DMS153 treated with DMSO at 0.1 percent for 48 hours (cell line): ENCODE measurements around the gene DLD.
"Not testable (repeated sequence)": the region's sequence is repeated elsewhere in the genome, so short reads cannot be mapped to it uniquely, and the experiment has no call there.

Experiments used
- DNase-seq: peaks from one replicate; lab custom pipeline; 2025; ENCODE audit not compliant: unreplicated experiment; lab: John Stamatoyannopoulos, UW

Gene DLD

DNA sequence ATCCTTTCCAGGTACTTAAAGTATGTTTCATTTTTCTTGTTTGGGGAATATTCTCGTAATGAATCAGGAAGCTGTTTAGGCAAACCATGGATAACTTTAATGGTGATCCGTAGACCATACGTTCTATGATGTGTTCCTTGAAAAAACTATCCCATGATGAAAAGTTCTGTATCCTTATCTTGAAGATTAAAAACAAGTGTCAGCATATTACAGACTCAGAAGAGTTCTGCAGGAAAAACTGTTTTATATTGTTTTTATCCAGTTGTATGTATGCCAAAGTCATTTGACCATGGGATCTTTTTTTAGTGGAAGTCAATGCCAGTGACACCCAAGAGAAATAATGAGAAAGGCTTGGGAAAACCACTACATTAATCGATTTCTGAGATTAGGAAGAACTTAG, 52.0 kb downstream of the DLD start:
- DNase-seq = no peak

- no peak for DNase-seq
These were observed 53.6 kb downstream of the DLD start for GRCh38 chr7:107944411-107945169.

DNA sequence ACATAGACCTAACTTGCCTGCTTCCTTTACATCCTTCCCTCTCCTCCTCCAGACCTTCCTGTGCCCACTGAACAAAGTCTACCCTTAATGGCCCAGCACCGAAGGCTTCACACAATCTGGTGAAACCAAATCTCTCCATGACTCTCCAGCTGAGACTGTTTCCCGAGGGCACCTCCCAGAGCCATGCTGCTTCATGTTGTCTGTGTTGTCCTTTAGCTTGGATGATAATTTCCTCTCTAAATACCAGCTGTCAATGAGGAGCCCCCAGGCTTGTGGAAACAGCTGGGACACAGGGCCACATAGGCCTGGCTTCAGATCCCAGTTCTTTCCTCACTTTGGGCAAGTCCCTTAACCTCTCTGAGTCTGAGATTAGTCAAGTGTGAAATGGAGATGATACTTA, 54.3 kb downstream of the DLD start:
- DNase-seq = no peak

GRCh38 chr7:107946451-107946850, 55.5 kb downstream of the DLD start:
- DNase-seq = no peak

GRCh38 chr7:107946881-107947280, 55.9 kb downstream of the DLD start:
- no peak for DNase-seq

DNA sequence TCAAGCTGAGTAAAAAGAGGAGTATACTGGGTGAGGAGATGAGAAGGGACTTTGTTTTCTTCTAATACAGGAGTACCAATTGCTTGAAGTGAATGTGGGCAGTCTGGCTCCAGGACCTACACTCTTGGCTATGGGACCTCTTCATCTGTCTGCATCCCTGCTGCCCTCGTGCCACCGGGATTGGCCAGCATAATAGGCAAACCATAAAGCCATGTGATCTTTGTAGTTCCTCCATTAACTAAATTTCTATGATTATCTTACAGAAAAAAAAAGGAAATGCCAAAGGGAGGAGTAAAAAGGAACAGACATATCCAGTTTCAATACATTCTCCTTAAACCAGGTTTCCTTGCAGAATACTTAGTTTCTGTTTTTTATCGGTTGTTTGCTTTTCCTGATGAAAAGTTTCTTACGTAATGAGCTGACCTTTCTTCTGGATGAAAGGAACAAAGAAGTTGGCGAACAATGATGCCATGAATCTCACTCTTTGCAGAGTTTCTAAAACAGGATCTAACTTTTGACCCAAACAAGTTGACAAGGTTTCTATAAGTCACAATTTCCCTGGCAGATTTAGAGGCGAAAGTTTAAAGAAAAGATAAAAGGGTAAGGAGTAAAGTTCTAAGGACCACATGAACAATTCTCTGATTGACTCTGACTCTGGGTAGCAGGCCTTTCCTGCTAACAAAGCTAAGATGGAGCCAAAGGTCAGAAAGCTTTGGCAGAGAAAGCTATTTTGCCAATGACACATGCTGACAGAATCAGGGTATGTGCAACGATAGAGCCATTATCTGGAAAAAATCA, 57.9 kb downstream of the DLD start:
- DNase-seq = no peak

DNA sequence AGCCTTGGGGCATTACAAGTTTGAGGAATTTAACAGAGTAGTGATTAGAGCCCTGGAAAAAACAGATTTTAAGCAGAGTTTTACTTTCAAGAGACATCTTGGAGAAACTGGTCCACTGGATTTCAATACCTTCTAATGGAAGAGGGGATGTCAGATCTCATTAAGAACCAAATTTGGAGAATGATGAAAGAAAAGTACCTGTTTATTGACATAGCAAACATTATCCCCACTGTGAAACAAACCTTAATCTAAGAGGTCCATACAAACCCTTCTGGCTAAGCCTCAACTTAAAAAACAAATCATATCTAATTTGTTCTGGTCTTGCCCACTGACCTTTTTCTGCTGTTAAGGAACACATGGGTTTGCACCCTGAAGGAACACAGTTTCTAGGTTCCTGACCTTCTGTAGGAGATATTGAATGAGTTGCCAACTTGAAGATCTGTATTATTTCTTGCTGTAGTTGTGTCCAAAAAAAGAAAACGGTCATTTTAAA, 58.5 kb downstream of the DLD start:
- DNase-seq = no peak

DNA sequence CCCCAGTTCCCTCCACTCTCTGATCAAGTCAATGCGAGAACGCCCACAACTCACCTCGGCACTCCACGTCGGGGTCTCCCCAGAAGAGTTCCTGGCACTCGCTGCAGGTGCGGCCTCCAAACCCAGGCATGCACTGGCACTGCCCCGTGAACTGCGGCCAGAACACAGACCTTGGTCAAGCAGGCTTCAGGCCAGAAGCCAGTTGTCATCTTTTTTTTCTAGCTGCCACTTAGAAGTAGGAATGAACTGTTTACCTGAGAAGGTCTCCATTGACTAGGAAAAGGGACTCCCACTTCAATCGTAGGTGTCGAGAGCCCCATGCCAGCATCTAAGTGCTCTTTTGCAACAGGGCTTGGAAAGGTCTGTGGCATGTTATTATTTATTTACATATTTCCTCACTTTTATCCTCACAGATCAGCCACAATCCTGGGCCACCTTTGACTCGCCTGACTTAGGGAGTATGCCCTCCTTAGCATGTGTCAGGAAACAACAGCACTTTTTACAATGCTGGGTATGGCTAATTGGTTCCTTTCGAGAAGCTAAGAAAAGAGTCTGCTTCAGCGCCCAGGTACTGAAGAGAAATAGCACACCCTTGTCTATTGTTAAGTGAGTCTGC, 60.3 kb downstream of the DLD start:
- DNase-seq = no peak

- DNase-seq = no peak
These were observed 60.9 kb downstream of the DLD start for GRCh38 chr7:107951896-107952295.

DNA sequence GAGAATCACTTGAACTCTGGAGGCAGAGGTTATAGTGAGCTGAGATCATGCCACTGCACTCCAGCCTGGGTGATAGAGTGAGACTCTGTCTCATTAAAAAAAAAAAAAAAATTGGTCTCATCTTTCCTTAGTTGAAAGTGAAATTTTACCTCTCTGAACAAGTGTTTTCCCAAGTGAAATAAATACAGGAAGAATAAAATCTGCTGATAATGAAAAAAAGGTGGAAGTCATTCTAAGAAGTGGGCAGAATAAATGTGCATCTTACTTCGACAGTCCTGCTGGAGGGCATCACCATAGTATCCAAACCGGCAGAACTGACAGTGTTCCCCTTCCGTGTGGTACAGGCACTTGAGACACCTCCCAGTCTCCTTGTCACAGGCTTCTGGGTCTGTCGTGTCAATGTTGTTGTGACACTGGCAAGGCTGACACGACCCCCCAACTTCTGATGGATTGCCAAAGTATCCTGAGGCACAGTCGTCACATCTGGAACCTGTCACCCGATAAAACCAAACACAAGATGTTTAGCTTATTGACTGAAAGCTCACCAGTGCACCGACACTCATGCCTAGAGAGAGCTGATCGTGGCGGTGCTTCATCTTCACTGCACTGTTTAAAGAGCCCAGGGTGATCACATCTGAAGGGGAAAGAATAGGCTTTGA, 62.4 kb downstream of the DLD start:
- DNase-seq = no peak

- DNase-seq = no peak
These were observed 62.9 kb downstream of the DLD start for GRCh38 chr7:107953924-107954303.

DNA sequence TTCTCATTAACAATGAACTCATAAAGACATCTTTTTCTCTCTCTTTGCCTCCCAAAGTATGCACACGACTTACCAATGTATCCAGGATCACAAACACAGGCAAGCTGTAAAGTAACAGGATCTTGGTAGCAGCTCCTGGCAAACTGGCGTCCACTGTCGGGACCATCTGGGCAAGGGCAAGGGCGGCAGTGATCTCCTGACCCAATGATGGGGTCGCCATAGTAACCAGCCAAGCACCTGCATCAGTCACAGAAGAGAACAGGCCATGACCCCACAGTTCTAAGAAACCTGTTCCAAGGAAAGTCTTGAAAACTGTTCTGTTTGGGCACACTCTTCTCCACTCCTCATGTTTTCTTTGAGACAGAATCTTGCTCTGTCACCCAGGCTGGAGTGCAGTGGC, 64.4 kb downstream of the DLD start:
- no peak for DNase-seq

GRCh38 chr7:107956950-107957349, 66.0 kb downstream of the DLD start:
- DNase-seq = not testable (repeated sequence)

DNA sequence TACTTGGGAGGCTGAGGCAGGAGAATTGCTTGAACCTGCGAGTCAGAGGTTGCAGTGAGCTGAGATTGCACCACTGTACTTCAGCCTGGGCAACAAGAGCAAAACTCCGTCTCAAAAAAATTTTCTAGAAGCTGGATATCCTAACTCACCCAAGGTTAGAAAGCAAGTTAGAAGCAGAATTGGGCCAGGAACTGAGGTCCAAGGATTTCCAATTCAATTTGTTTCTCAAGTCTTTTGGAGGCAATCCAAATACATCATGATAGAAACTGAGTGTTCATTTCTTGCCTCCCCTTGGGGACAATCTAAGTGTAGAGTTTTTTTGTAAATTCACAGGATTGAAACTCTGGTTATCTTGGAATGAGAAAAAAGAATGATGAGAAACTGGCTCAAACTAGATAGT, 66.5 kb downstream of the DLD start:
- DNase-seq = no peak

DNA sequence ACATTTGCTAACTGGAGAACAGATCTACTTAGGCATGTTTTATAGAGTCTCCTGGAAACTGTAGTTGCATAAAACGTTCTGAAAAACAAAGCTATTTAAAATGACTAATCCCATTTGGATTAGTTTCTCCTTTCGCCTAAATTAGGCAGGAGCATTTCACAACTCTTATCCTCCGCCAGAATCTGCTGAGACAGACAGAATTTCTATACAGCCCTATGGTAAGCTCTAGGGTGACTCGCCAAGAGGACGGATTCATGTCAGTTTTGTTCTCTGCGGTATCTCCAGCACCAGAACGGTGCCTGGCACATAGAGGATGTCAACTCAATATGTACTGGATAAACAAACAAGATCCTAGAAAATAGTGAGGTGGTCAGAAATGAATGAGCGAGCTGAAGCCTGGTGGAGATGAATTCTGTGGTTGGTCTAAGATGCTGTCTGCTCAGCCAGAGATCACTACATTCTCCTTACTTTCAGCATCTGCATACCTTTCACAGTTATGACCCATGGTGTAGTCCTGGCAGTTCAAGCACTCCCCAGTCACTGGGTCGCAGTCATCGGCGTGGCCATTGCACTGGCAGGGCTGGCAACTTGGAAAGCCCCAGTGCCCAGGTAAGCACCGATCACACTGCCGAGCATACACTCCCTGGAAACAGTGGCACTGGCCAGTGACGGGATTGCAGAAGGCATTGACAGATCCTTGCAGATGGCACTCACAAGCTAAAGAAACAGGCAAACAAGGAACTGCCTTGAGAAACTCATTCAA, 68.0 kb downstream of the DLD start:
- no peak for DNase-seq

DNA sequence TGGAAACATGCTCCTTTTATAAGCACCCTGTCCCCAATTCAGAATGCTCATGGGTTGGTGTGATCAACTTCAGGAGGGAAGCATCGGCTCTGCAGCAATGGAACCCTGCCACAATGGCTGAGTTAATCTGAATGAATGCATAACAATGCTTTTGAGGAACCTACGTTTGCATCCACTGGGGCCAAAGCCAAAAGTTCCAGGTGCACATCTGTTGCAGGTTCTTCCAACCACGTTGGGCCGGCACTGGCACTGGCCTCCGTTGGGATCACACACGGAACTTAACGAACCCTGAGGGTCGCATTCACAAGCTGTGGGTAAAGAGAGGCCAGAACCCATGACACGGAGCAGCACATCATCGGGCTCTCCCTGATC, 68.5 kb downstream of the DLD start:
- DNase-seq = no peak

- no peak for DNase-seq
These were observed 69.3 kb downstream of the DLD start for GRCh38 chr7:107960272-107960671.

GRCh38 chr7:107961405-107961804, 70.4 kb downstream of the DLD start:
- DNase-seq = no peak

DNA sequence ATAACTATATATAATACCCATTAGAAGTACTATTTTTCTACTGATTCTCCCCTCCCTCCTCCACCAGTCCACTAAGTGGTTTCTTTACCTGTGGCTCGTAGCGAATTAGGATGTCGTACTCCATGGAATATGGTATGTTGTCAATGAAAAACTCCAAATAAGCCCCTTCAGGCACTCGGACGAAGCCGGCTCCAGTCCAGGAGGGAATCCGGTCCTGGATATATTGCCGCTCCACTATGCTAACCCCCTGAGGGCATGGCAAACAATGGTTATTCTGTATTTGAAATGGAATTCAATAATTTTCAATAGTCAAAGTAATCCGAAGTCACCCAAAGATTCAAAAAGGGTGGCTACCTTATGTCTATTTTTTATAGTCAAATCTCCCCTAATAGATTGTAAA, 71.8 kb downstream of the DLD start:
- DNase-seq = no peak

GRCh38 chr7:107964510-107964909, 73.5 kb downstream of the DLD start:
- no peak for DNase-seq

DNA sequence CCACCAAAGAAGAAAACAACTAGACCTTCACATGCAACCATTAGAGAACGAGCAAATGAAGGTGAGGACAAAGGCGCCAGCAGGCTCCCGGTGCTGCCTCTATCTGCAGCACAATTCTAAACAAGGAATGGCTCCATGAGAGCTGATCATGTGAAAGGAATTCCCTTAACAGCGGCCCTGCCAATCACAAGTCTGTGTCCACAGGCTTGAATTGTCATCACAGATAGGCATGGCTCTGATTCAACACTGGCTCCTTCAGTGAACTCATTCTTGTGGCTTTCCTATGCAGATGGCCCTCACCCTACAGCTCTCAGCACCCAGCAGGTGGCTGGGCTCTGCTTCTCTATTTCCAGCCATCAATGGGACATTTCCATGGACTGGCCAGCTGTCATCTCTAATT, 75.7 kb downstream of the DLD start:
- no peak for DNase-seq
